ENCODE data around the gene FARP1. TPM values are rescaled to one million over a fixed set of nuclear protein-coding genes. Genes with fewer than 3 reads are reported as not detected.

FARP1 gene
- total RNA-seq, 4 donors from 2014 or later: 21.2 to 56.5 (median 35.1) TPM

GRCh38 chr13:98486412-98486811 lies 343.5 kb downstream of the FARP1 start:
- intact Hi-C loops (cut with DNase I): no loop called here
- no peak for DNase-seq (ENCODE audit: extremely low spot score)
- no peaks in the 10 kb centered on the region for H3K36me3 ChIP-seq
- TF ChIP-seq POLR2AphosphoS5 (IDR thresholded peaks at IDR 0.05) (no peak), POLR2A (IDR thresholded peaks at IDR 0.05; ENCODE audit: low read depth) (no peak), CTCF (IDR thresholded peaks at IDR 0.05) (no peak), EP300 (IDR thresholded peaks at IDR 0.05) (no peak)
- H3K9me3 ChIP-seq: no peaks in the 10 kb centered on the region
- peaks cover 88 to 100% (median 99%) of the 10 kb centered on the region in 4 donors for H3K4me1 ChIP-seq
- H3K27ac ChIP-seq (replicated peaks in 1 of 4): no peak overlapping the region
- H3K27me3 ChIP-seq: no peaks in the 10 kb centered on the region
- 95% methylated on average over 8 of the region's 8 CpGs for WGBS
- no peak overlapping the region for H3K4me3 ChIP-seq

- Histone ChIP-seq H3K27ac (replicated peaks in 1 of 4) (no peak overlapping the region), H3K4me1 (peaks cover 83 to 100% (median 99%) of the 10 kb centered on the region in 4 donors), H3K4me3 (no peak overlapping the region), H3K27me3 (no peaks in the 10 kb centered on the region), H3K36me3 (no peaks in the 10 kb centered on the region), H3K9me3 (no peaks in the 10 kb centered on the region)
- no peak for TF ChIP-seq CTCF (IDR thresholded peaks at IDR 0.05)
- no peak for TF ChIP-seq EP300 (IDR thresholded peaks at IDR 0.05)
- TF ChIP-seq POLR2A (IDR thresholded peaks at IDR 0.05; ENCODE audit: low read depth): no peak
- no peak for TF ChIP-seq POLR2AphosphoS5 (IDR thresholded peaks at IDR 0.05)
- WGBS: 75% methylated on average over 3 of the region's 5 CpGs
- intact Hi-C loops (cut with DNase I): no loop called here
- DNase-seq (ENCODE audit: extremely low spot score): no peak
Measured at GRCh38 chr13:98487016-98487415, 344.1 kb downstream of the FARP1 start.

GRCh38 chr13:98487522-98487921 lies 344.6 kb downstream of the FARP1 start:
- WGBS: 77% methylated on average over 5 of the region's 5 CpGs
- H3K4me3 ChIP-seq: no peak overlapping the region
- DNase-seq (ENCODE audit: extremely low spot score): no peak
- no peaks in the 10 kb centered on the region for H3K27me3 ChIP-seq
- H3K36me3 ChIP-seq: no peaks in the 10 kb centered on the region
- intact Hi-C loops (cut with DNase I): no loop called here
- H3K27ac ChIP-seq (replicated peaks in 1 of 4): no peak overlapping the region
- no peak for TF ChIP-seq POLR2A (IDR thresholded peaks at IDR 0.05; ENCODE audit: low read depth)
- no peak for TF ChIP-seq CTCF (IDR thresholded peaks at IDR 0.05)
- TF ChIP-seq POLR2AphosphoS5 (IDR thresholded peaks at IDR 0.05): no peak
- TF ChIP-seq EP300 (IDR thresholded peaks at IDR 0.05): no peak
- no peaks in the 10 kb centered on the region for H3K9me3 ChIP-seq
- peaks cover 78 to 100% (median 99%) of the 10 kb centered on the region in 4 donors for H3K4me1 ChIP-seq

GRCh38 chr13:98488736-98489135 lies 345.8 kb downstream of the FARP1 start:
- H3K36me3 ChIP-seq: no peaks in the 10 kb centered on the region
- 88% methylated on average over 10 of the region's 11 CpGs for WGBS
- DNase-seq (ENCODE audit: extremely low spot score): no peak

More at GRCh38 chr13:98488736-98489135, 345.8 kb downstream of the FARP1 start:
- intact Hi-C loops (cut with DNase I): no loop called here
- Histone ChIP-seq H3K4me1 (peaks cover 66 to 100% (median 99%) of the 10 kb centered on the region in 4 donors), H3K9me3 (no peaks in the 10 kb centered on the region), H3K27me3 (no peaks in the 10 kb centered on the region), H3K4me3 (no peak overlapping the region), H3K27ac (replicated peaks in 1 of 4) (no peak overlapping the region)
- TF ChIP-seq CTCF (IDR thresholded peaks at IDR 0.05) (no peak), EP300 (IDR thresholded peaks at IDR 0.05) (no peak), POLR2AphosphoS5 (IDR thresholded peaks at IDR 0.05) (no peak), POLR2A (IDR thresholded peaks at IDR 0.05; ENCODE audit: low read depth) (no peak)

Data from esophagus muscularis mucosa (tissue), 4 donors.